OCI-LY7 (cell line): ENCODE measurements around the gene ACSF2. TPM values are rescaled to one million over a fixed set of nuclear protein-coding genes. Genes with fewer than 3 reads are reported as not detected.

Experiments
- BruUV-seq: library from RNA; stranded (reverse); fragments of 400-500 nt; replicated peaks from 2 replicates; lab custom pipeline; 2021; lab: Mats Ljungman, UMichigan
- CTCF ChIA-PET: fragments of 300-600 bp; sonication (Branson Sonifier 250); formaldehyde crosslinking; loops from one replicate; lab custom pipeline; 2022; ENCODE audit warnings: antibody characterized with exemption; ENCODE audit not compliant: unreplicated experiment; lab: Charles Lee
- POLR2A ChIA-PET: fragments of 300-600 bp; sonication (Branson Sonifier 250); formaldehyde crosslinking; loops from one replicate; lab custom pipeline; 2022; ENCODE audit warnings: antibody characterized with exemption; lab: Charles Lee
- DNase-seq: peaks from one replicate; pipeline ENCODE4 v3.0.0-alpha.2; 2015; ENCODE audit warnings: low spot score
- H2AFZ ChIP-seq: fragments of 200-600 bp; sonication (generic), shearing (Covaris generic); 2 replicates; pipeline ENCODE4 v1.6.1; 2014; ENCODE audit warnings: mild to moderate bottlenecking, antibody characterized with exemption, low read length, moderate library complexity
- H3K27ac ChIP-seq: fragments of 200-600 bp; sonication (generic); 2 replicates; pipeline ENCODE4 v1.5.1; 2014; ENCODE audit warnings: mixed run types, low read depth, mild to moderate bottlenecking, moderate library complexity, low read length, inconsistent platforms; ENCODE audit not compliant: poor library complexity, severe bottlenecking
- H3K36me3 ChIP-seq: fragments of 200-600 bp; sonication (generic); 2 replicates; pipeline ENCODE4 v1.6.1; 2014; ENCODE audit warnings: mild to moderate bottlenecking, antibody characterized with exemption, low read length, moderate library complexity, mixed read lengths; ENCODE audit not compliant: insufficient read depth
- H3K4me1 ChIP-seq: fragments of 200-600 bp; sonication (generic); 2 replicates; pipeline ENCODE4 v1.5.1; 2014; ENCODE audit warnings: mild to moderate bottlenecking, low read length; ENCODE audit not compliant: insufficient read depth, poor library complexity, severe bottlenecking
- H3K4me2 ChIP-seq: fragments of 200-600 bp; sonication (generic); 2 replicates; pipeline ENCODE4 v1.6.1; 2014; ENCODE audit warnings: mild to moderate bottlenecking, low read length
- H3K4me3 ChIP-seq: fragments of 200-600 bp; sonication (generic); 2 replicates; pipeline ENCODE4 v1.5.1; 2014; ENCODE audit warnings: mild to moderate bottlenecking, low read depth, low read length; ENCODE audit not compliant: poor library complexity, severe bottlenecking
- H3K79me2 ChIP-seq: fragments of 200-600 bp; sonication (generic); 2 replicates; pipeline ENCODE4 v1.6.1; 2016; ENCODE audit warnings: low read depth, mild to moderate bottlenecking, low read length, moderate library complexity, mixed read lengths; ENCODE audit not compliant: insufficient read depth
- H3K9me2 ChIP-seq: fragments of 200-600 bp; sonication (generic); 2 replicates; pipeline ENCODE4 v1.6.1; 2016; ENCODE audit warnings: mild to moderate bottlenecking, low read length, mixed read lengths; ENCODE audit not compliant: insufficient read depth
- H3K9me3 ChIP-seq: fragments of 200-600 bp; sonication (generic); 2 replicates; pipeline ENCODE4 v1.6.1; 2014; ENCODE audit warnings: mild to moderate bottlenecking, mixed run types, low read length, mixed read lengths
- H4K20me1 ChIP-seq: fragments of 200-600 bp; sonication (generic); 2 replicates; pipeline ENCODE4 v1.6.1; 2014; ENCODE audit warnings: mild to moderate bottlenecking, antibody characterized with exemption, low read length, moderate library complexity, mixed read lengths; ENCODE audit not compliant: insufficient read depth
- CTCF ChIP-seq: fragments of 200-600 bp; sonication (generic); conservative IDR thresholded peaks from 2 replicates; pipeline ENCODE4 v1.5.1; 2014; ENCODE audit warnings: mild to moderate bottlenecking, antibody characterized with exemption, low read length, moderate library complexity, mixed read lengths
- EZH2phosphoT487 ChIP-seq: fragments of 200-600 bp; sonication (generic); IDR thresholded peaks from 2 replicates; pipeline ENCODE4 v1.6.1; 2018; ENCODE audit warnings: low read depth, borderline replicate concordance, mild to moderate bottlenecking, mixed run types, antibody characterized with exemption, low read length, moderate library complexity, mixed read lengths
- intact Hi-C: fragments of 100-400 bp; cut with micrococcal nuclease; formaldehyde crosslinking; loops from one replicate; pipeline ENCODE4 v1.10.0; 2022; ENCODE audit not compliant: unreplicated experiment
- total RNA-seq, 2 experiments: library from RNA; depleted of rRNA in 1 of 2; stranded (reverse); fragments of >200 nt in 1 of 2; shearing (Covaris generic) in 1 of 2; gene quantifications; 2 replicates each; pipeline ENCODE4 v1.2.3, GENCODE V29; 2014 to 2022

ACSF2 gene
- total RNA-seq, 2 experiments from 2014 or later = 38.6 to 42.7 TPM

GRCh38 chr17:50493744-50494143 is 67.7 kb downstream of the ACSF2 start:
- TF ChIP-seq CTCF (no peak), EZH2phosphoT487 (no peak)
- H3K9me3 ChIP-seq = no peaks in the 10 kb centered on the region
- no peaks in the 10 kb centered on the region for H3K9me2 ChIP-seq
- no peaks in the 10 kb centered on the region for H4K20me1 ChIP-seq
- H3K79me2 ChIP-seq = no peaks in the 10 kb centered on the region
- DNase-seq = no peak
- ChIA-PET POLR2A (interaction anchor here (0.7 to 1.4 kb wide), 3 partner anchors 11 to 121 kb away, joined by 3 read pairs; partner anchors contain the start of genes EME1 and MRPL27), CTCF (no interaction called here)
- BruUV-seq = no TSS peak
- no peaks in the 10 kb centered on the region for H3K4me1 ChIP-seq
- no peak overlapping the region for H2AFZ ChIP-seq
- no peak overlapping the region for H3K4me3 ChIP-seq
- intact Hi-C loops = no loop called here
- H3K27ac ChIP-seq = no peak overlapping the region
- H3K4me2 ChIP-seq = no peak overlapping the region
- H3K36me3 ChIP-seq = no peaks in the 10 kb centered on the region

DNA sequence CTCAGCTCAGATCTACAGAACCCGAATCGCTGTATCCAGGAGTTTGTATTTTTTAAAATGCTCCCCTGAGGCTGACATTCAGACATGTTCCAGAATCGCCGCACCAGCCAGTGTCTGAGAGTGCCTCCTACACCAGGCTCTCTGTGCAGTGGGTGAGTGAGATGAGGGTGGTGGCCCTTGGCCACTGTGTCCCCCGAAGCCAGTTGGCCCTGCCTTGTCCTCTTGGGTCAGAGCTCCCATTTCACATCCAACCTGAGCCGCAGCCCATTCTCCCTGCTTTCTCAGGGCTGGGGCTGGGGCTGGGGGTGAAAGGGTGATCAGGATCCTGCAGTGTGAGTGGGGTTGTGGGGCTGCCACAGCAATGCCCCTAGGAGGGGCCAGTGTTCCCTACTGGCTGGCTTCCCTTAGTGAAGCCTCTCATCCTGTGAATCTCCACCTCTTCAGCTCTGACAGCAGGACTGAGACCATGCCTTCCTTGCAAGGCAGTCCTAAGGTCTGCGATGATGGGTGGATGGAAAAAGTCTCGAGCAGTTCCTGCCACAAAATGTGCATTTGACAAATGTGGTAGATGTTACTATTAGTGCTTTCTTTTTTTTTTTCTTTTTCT is 69.3 kb downstream of the ACSF2 start:
- Histone ChIP-seq H3K36me3 (no peaks in the 10 kb centered on the region), H3K9me2 (no peaks in the 10 kb centered on the region), H3K4me1 (no peaks in the 10 kb centered on the region), H2AFZ (no peak overlapping the region), H4K20me1 (no peaks in the 10 kb centered on the region), H3K9me3 (peaks cover 4% of the 10 kb centered on the region; the same call in 1 of the 2 replicates), H3K4me3 (no peak overlapping the region), H3K27ac (no peak overlapping the region), H3K4me2 (no peak overlapping the region), H3K79me2 (no peaks in the 10 kb centered on the region)
- POLR2A ChIA-PET = interaction anchor here (0.6 kb wide), 2 partner anchors 11 to 13 kb away, joined by 3 read pairs; no protein-coding TSS in a partner anchor
- no peak for TF ChIP-seq EZH2phosphoT487
- no peak for TF ChIP-seq CTCF
- DNase-seq = no peak
- intact Hi-C loops = no loop called here
- CTCF ChIA-PET = no interaction called here
- no TSS peak for BruUV-seq

- CTCF ChIA-PET = no interaction called here
- H3K79me2 ChIP-seq = no peaks in the 10 kb centered on the region
- H3K9me2 ChIP-seq = no peaks in the 10 kb centered on the region
- intact Hi-C loops = loop anchor here (2.0 kb wide), 1 partner anchor 13 kb away; no protein-coding TSS in a partner anchor
- no peaks in the 10 kb centered on the region for H3K4me1 ChIP-seq
- no peak for DNase-seq
- no peak overlapping the region for H3K27ac ChIP-seq
- no peaks in the 10 kb centered on the region for H4K20me1 ChIP-seq
- no peaks in the 10 kb centered on the region for H3K36me3 ChIP-seq
- POLR2A ChIA-PET = interaction anchor here (0.6 to 0.7 kb wide), 2 partner anchors 9 to 14 kb away, joined by 3 to 5 read pairs; no protein-coding TSS in a partner anchor
- no peak overlapping the region for H3K4me2 ChIP-seq
- TF ChIP-seq CTCF (no peak), EZH2phosphoT487 (no peak)
- BruUV-seq = no TSS peak
- peaks cover 4% of the 10 kb centered on the region; the same call in 1 of the 2 replicates for H3K9me3 ChIP-seq
- no peak overlapping the region for H3K4me3 ChIP-seq
- H2AFZ ChIP-seq = no peak overlapping the region
Observed at GRCh38 chr17:50495918-50496317, 69.9 kb downstream of the ACSF2 start.
